Left ventricle myocardium inferior (tissue), 1 donor: Measurements from ENCODE around the gene TRAM2. TPM values are rescaled to one million over a fixed set of nuclear protein-coding genes. Genes with fewer than 3 reads are reported as not detected.

Experiments used
- DNase-seq: peaks from one replicate; pipeline ENCODE4 v3.0.0-alpha.2; 2020
- H3K27ac ChIP-seq: fragments of 200-600 bp; replicated peaks from 2 replicates; pipeline ENCODE4 v1.8.0; 2021
- H3K27me3 ChIP-seq: fragments of 200-600 bp; 2 replicates; pipeline ENCODE4 v1.8.0; 2021; ENCODE audit warnings: low read depth
- H3K36me3 ChIP-seq: fragments of 200-600 bp; 2 replicates; pipeline ENCODE4 v1.8.0; 2021
- H3K4me1 ChIP-seq: fragments of 200-600 bp; 2 replicates; pipeline ENCODE4 v1.8.0; 2021
- H3K4me3 ChIP-seq: fragments of 200-600 bp; 2 replicates; pipeline ENCODE4 v1.8.0; 2021; ENCODE audit warnings: mild to moderate bottlenecking, moderate library complexity
- H3K9me3 ChIP-seq: fragments of 200-600 bp; replicated peaks from 2 replicates; pipeline ENCODE4 v1.8.0; 2021
- CTCF ChIP-seq: fragments of 200-600 bp; IDR thresholded peaks from 2 replicates; pipeline ENCODE4 v1.8.0; 2021; ENCODE audit warnings: antibody characterized with exemption, mild to moderate bottlenecking, borderline replicate concordance
- intact Hi-C: fragments of 100-400 bp; cut with micrococcal nuclease; formaldehyde crosslinking; loops from one replicate; pipeline ENCODE4 v1.11.0; 2022
- total RNA-seq: library from RNA; stranded (reverse); fragmentation: NEBNext Ultra II Directional; extraction: Animal tissue kit (Norgen Biotek cat#: 25700); gene quantifications from one replicate; pipeline ENCODE4 v1.2.1, GENCODE V29; 2021
- donor health status: DM: no; HTN: yes; CAD: no; lungs with severe emphysema.

Gene TRAM2
- total RNA-seq, 1 donor from 2014 or later = 11.0 TPM

DNA sequence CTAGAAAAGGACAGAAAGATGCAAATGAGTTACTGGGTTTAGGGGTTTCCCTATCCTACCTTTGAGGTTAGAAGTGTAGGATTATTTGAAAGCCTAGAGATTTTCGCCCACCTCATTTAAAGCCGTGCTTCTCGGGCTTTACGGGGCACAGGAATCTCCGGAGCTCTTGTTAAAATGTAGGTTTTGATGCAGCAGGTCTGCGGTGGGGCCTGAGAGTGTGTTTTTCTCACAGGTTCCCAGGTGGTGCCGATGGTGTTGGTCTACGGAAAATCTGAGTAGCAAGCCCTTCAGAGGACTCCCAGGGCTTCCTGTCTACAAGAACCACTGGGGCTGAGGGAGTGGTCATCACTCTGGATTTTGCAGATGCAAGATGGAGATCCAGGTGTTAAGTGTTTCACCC lies 47.5 kb downstream of the TRAM2 start:
- intact Hi-C loops = no loop called here

GRCh38 chr6:52527436-52527835 lies 49.4 kb downstream of the TRAM2 start:
- H3K4me1 ChIP-seq = peaks cover 16% of the 10 kb centered on the region
- intact Hi-C loops = no loop called here

More for the DNA sequence above, 47.5 kb downstream of the TRAM2 start:
- Histone ChIP-seq H3K27ac (no peak overlapping the region), H3K27me3 (no peaks in the 10 kb centered on the region), H3K4me1 (no peaks in the 10 kb centered on the region), H3K9me3 (no peaks in the 10 kb centered on the region), H3K36me3 (peaks cover 23% of the 10 kb centered on the region), H3K4me3 (no peak overlapping the region)
- no peak for TF ChIP-seq CTCF
- DNase-seq = no peak

DNA sequence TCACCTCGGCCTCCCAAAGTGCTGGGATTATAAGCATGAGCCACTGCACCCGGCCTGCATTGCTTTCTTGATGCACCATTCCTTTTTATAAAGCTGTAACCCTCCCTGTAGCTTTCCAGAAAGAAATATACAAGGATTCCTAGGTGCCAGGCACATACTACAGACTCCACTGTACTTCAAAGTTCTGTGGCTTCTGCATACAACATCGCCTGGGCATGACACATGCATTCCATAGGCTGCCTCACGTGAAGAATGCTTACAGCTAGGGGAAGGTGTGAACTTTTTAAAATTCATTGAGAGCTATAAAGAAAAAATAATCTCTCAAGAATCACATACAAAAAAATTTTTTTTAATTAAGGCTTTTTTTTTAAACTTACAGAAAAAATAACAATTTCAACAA lies 50.2 kb downstream of the TRAM2 start:
- DNase-seq = no peak
- no peak for TF ChIP-seq CTCF
- Histone ChIP-seq H3K4me3 (no peak overlapping the region), H3K36me3 (peaks cover 10% of the 10 kb centered on the region), H3K27me3 (no peaks in the 10 kb centered on the region), H3K9me3 (no peaks in the 10 kb centered on the region), H3K27ac (no peak overlapping the region), H3K4me1 (peaks cover 24% of the 10 kb centered on the region)
- intact Hi-C loops = no loop called here

More at GRCh38 chr6:52527436-52527835, 49.4 kb downstream of the TRAM2 start:
- Histone ChIP-seq H3K4me3 (no peak overlapping the region), H3K9me3 (no peaks in the 10 kb centered on the region), H3K36me3 (peaks cover 10% of the 10 kb centered on the region), H3K27me3 (no peaks in the 10 kb centered on the region), H3K27ac (no peak overlapping the region)
- TF ChIP-seq CTCF = no peak
- DNase-seq = no peak

DNA sequence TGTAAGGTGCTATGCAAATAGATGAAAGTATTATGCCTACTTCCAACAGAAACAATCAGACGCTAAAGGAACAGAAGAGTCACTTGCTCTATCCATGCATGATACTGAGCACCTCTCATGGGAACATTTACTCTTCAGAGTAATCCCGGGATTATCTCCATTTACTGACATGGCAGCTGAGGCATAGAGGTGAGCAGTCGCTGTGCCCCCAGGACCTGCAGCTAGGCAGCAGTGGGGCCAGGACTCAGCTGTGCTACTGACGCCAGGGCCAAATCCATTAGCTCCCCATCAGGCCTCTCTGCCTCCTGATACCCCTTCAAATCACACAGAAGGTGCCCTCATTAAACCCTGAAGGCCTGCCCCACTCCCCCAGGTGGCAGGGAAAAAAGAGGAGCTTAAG lies 51.9 kb downstream of the TRAM2 start:
- Histone ChIP-seq H3K27me3 (no peaks in the 10 kb centered on the region), H3K27ac (no peak overlapping the region), H3K4me3 (no peak overlapping the region), H3K4me1 (peaks cover 35% of the 10 kb centered on the region), H3K36me3 (peaks cover 6% of the 10 kb centered on the region), H3K9me3 (no peaks in the 10 kb centered on the region)
- intact Hi-C loops = no loop called here
- no peak for DNase-seq
- TF ChIP-seq CTCF = no peak

GRCh38 chr6:52523378-52524142 lies 53.3 kb downstream of the TRAM2 start:
- TF ChIP-seq CTCF = no peak
- H3K27me3 ChIP-seq = no peaks in the 10 kb centered on the region
- H3K36me3 ChIP-seq = no peaks in the 10 kb centered on the region
- intact Hi-C loops = no loop called here
- H3K4me3 ChIP-seq = no peak overlapping the region
- peaks cover 47% of the 10 kb centered on the region for H3K4me1 ChIP-seq
- H3K9me3 ChIP-seq = no peaks in the 10 kb centered on the region
- no peak overlapping the region for H3K27ac ChIP-seq
- no peak for DNase-seq
